ENCODE measurements around the gene MAML3. TPM values are rescaled to one million over a fixed set of nuclear protein-coding genes. Genes with fewer than 3 reads are reported as not detected.

MAML3 gene
- total and polyA plus RNA-seq, 2 of the 13 experiments (the other 11 are each of a cell fraction or from before 2014, with no cell fraction given) = 0.05 to 0.13 TPM

- Histone ChIP-seq H4K20me1 (ENCODE audit: insufficient read depth, low read length) (no peaks in the 10 kb centered on the region), H3K4me3 (replicated peaks in 1 of 3; ENCODE audit: insufficient read depth in 1 of 3, low read depth in 2 of 3, low read length in 3 of 3) (no peak overlapping the region), H2AFZ (ENCODE audit: low read length) (no peak overlapping the region), H3K4me1 (ENCODE audit: insufficient read depth, low read length) (peaks cover 5% of the 10 kb centered on the region), H3K4me2 (ENCODE audit: low read depth, low read length) (no peak overlapping the region), H3K27ac (ENCODE audit: extremely low read length, insufficient read depth, low read length) (no peak overlapping the region), H3K36me3 (replicated peaks in 1 of 2; ENCODE audit: control insufficient read depth in 1 of 2, insufficient read depth in 2 of 2, low read length in 2 of 2) (no peaks in the 10 kb centered on the region), H3K9ac (ENCODE audit: insufficient read depth, low read depth, low read length) (no peak overlapping the region), H3K79me2 (ENCODE audit: insufficient read depth, low read length) (no peaks in the 10 kb centered on the region), H3K27me3 (ENCODE audit: control insufficient read depth in 1 of 2, insufficient read depth in 2 of 2, low read length in 2 of 2) (peaks cover 2 to 15% of the 10 kb centered on the region in 2 experiments; a peak in 3 of 5 replicates), H3K9me3 (ENCODE audit: low read length) (no peaks in the 10 kb centered on the region)
- no peak for DNase-seq (ENCODE audit: low spot score)
- BruUV-seq (replicated peaks) = no TSS peak
- CTCF ChIA-PET (ENCODE audit: low intra/inter-chr PET ratio, low total read pairs) = no interaction called here
- no peak for FAIRE-seq
- intact Hi-C loops (cut with micrococcal nuclease; ENCODE audit: unreplicated experiment) (no loop called here), in situ Hi-C loops (cut with HindIII; ENCODE audit: extremely low pct_ligation_motif_present, low pct_unique_long_range_greater_than_20kb) (no loop called here)
- POLR2A ChIA-PET = no interaction called here
- 39% methylated on average over 1 of the region's 1 CpG for WGBS (ENCODE audit: low lambda C conversion rate)
- TF ChIP-seq NBN (conservative IDR thresholded peaks at IDR 0.05) = no peak
- no peak for TF ChIP-seq CBX1 (IDR thresholded peaks at IDR 0.05; ENCODE audit: low read depth)
- no peak for TF ChIP-seq SNAPC2 (CRISPR knock-in tag; IDR thresholded peaks at IDR 0.05)
- no peak for TF ChIP-seq PAX8 (CRISPR knock-in tag; IDR thresholded peaks at IDR 0.05; ENCODE audit: borderline replicate concordance)
- TF ChIP-seq ELF4 (CRISPR knock-in tag; IDR thresholded peaks at IDR 0.05; ENCODE audit: borderline replicate concordance) = no peak
- no peak for TF ChIP-seq ZNF740 (CRISPR knock-in tag; IDR thresholded peaks at IDR 0.05)
- no peak for TF ChIP-seq SIX4 (CRISPR knock-in tag; IDR thresholded peaks at IDR 0.05)
- no peak for TF ChIP-seq ATF3 (CRISPR knock-in tag; IDR thresholded peaks at IDR 0.05)
- no peak for TF ChIP-seq ZNF644 (CRISPR knock-in tag; IDR thresholded peaks at IDR 0.05; ENCODE audit: low read depth)
- no peak for TF ChIP-seq SOX5 (CRISPR knock-in tag; IDR thresholded peaks at IDR 0.05; ENCODE audit: borderline replicate concordance)
- TF ChIP-seq ZNF414 (CRISPR knock-in tag; IDR thresholded peaks at IDR 0.05) = no peak
- TF ChIP-seq POLR2G (IDR thresholded peaks at IDR 0.05; ENCODE audit: low read depth, low read length) = no peak
- no peak for TF ChIP-seq ZNF772 (CRISPR knock-in tag; IDR thresholded peaks at IDR 0.05)
- ATAC-seq = no peak
Observed at GRCh38 chr4:139802488-139802887, 351.5 kb downstream of the MAML3 start.

Data from HepG2 (cell line).